H9 (cell line): ENCODE data around the gene VDR. TPM values are rescaled to one million over a fixed set of nuclear protein-coding genes. Genes with fewer than 3 reads are reported as not detected.
A peak's percentile ranks its signal among the peaks of the same experiment; 100 is the strongest.
"Not testable (repeated sequence)": the region's sequence is repeated elsewhere in the genome, so short reads cannot be mapped to it uniquely, and the experiment has no call there.

Source experiments
- DNase-seq: peaks from one replicate; pipeline ENCODE4 v3.0.0-alpha.2; 2017
- H2AFZ ChIP-seq: one replicate; pipeline ENCODE4 v1.6.1; 2013; ENCODE audit warnings: mild to moderate bottlenecking, low read length, control low read depth, moderate library complexity
- H2AK5ac ChIP-seq: 2 replicates; pipeline ENCODE4 v1.6.1; 2013; ENCODE audit warnings: low read length, control low read depth, mixed read lengths; ENCODE audit not compliant: insufficient read length
- H2BK120ac ChIP-seq: one replicate; pipeline ENCODE4 v1.6.1; 2013; ENCODE audit warnings: low read depth, mild to moderate bottlenecking, low read length, control low read depth, inconsistent platforms; ENCODE audit not compliant: poor library complexity, severe bottlenecking
- H2BK12ac ChIP-seq: 2 replicates; pipeline ENCODE4 v1.6.1; 2013; ENCODE audit warnings: low read length, control low read depth, mixed read lengths, low read depth; ENCODE audit not compliant: insufficient read length
- H2BK15ac ChIP-seq: 2 replicates; pipeline ENCODE4 v1.6.1; 2013; ENCODE audit warnings: low read depth, low read length, control low read depth
- H2BK20ac ChIP-seq: one replicate; pipeline ENCODE4 v1.6.1; 2013; ENCODE audit warnings: low read depth, mild to moderate bottlenecking, low read length, control low read depth, inconsistent platforms; ENCODE audit not compliant: poor library complexity, severe bottlenecking
- H2BK5ac ChIP-seq: 2 replicates; pipeline ENCODE4 v1.6.1; 2013; ENCODE audit warnings: low read length, control low read depth, mixed read lengths; ENCODE audit not compliant: insufficient read length
- H3K14ac ChIP-seq: 2 replicates; pipeline ENCODE4 v1.6.1; 2013; ENCODE audit warnings: low read length, control low read depth; ENCODE audit not compliant: insufficient read depth
- H3K18ac ChIP-seq: 2 replicates; pipeline ENCODE4 v1.6.1; 2013; ENCODE audit warnings: low read depth, mild to moderate bottlenecking, mixed read lengths, low read length, control low read depth; ENCODE audit not compliant: insufficient read length
- H3K23ac ChIP-seq: 2 replicates; pipeline ENCODE4 v1.6.1; 2013; ENCODE audit warnings: low read length, control low read depth, mixed read lengths, low read depth; ENCODE audit not compliant: insufficient read length
- H3K23me2 ChIP-seq: 2 replicates; pipeline ENCODE4 v1.6.1; 2013; ENCODE audit warnings: low read depth, mild to moderate bottlenecking, mixed read lengths, low read length, control low read depth; ENCODE audit not compliant: insufficient read length, poor library complexity, severe bottlenecking
- H3K27ac ChIP-seq: 2 replicates; pipeline ENCODE4 v1.5.1; 2013; ENCODE audit warnings: low read length, control low read depth, mixed read lengths, low read depth; ENCODE audit not compliant: insufficient read length
- H3K27me3 ChIP-seq: 2 replicates; pipeline ENCODE4 v1.6.1; 2013; ENCODE audit warnings: low read length, control low read depth, inconsistent platforms; ENCODE audit not compliant: insufficient read depth
- H3K4ac ChIP-seq: 2 replicates; pipeline ENCODE4 v1.6.1; 2013; ENCODE audit warnings: low read depth, mild to moderate bottlenecking, control low read depth, inconsistent platforms, low read length, moderate library complexity
- H3K4me1 ChIP-seq: 2 replicates; pipeline ENCODE4 v1.6.1; 2013; ENCODE audit warnings: low read length, control low read depth, inconsistent platforms; ENCODE audit not compliant: insufficient read depth
- H3K4me2 ChIP-seq: 2 replicates; pipeline ENCODE4 v1.6.1; 2013; ENCODE audit warnings: low read length, control low read depth, mixed read lengths; ENCODE audit not compliant: insufficient read length, insufficient read depth
- H3K56ac ChIP-seq: 2 replicates; pipeline ENCODE4 v1.6.1; 2013; ENCODE audit warnings: low read depth, mild to moderate bottlenecking, mixed read lengths, low read length, control low read depth; ENCODE audit not compliant: insufficient read length
- H3K79me1 ChIP-seq: 2 replicates; pipeline ENCODE4 v1.6.1; 2013; ENCODE audit warnings: low read depth, mild to moderate bottlenecking, moderate library complexity, low read length, control low read depth, inconsistent platforms; ENCODE audit not compliant: insufficient read depth, poor library complexity, severe bottlenecking
- H3K79me2 ChIP-seq: 2 replicates; pipeline ENCODE4 v1.6.1; 2013; ENCODE audit warnings: low read length, control low read depth, inconsistent platforms; ENCODE audit not compliant: insufficient read depth
- H3K9ac ChIP-seq: 2 replicates; pipeline ENCODE4 v1.6.1; 2013; ENCODE audit warnings: low read length, control low read depth, mixed read lengths; ENCODE audit not compliant: insufficient read length; ENCODE audit errors: extremely low read depth
- H3K9me3 ChIP-seq: one replicate; pipeline ENCODE4 v1.6.1; 2013; ENCODE audit warnings: low read depth, low read length, inconsistent platforms; ENCODE audit not compliant: control insufficient read depth
- H3T11ph ChIP-seq: one replicate; pipeline ENCODE4 v1.6.1; 2013; ENCODE audit warnings: mild to moderate bottlenecking, low read length, control low read depth, inconsistent platforms
- H4K20me1 ChIP-seq: one replicate; pipeline ENCODE4 v1.6.1; 2013; ENCODE audit not compliant: control insufficient read depth, insufficient read length, insufficient read depth
- H4K5ac ChIP-seq: 2 replicates; pipeline ENCODE4 v1.6.1; 2013; ENCODE audit warnings: low read depth, mild to moderate bottlenecking, mixed read lengths, low read length, control low read depth; ENCODE audit not compliant: insufficient read length
- H4K8ac ChIP-seq: replicated peaks from 2 replicates; pipeline ENCODE4 v1.6.1; 2013; ENCODE audit warnings: low read length, control low read depth, mixed read lengths, low read depth; ENCODE audit not compliant: insufficient read length
- H4K91ac ChIP-seq: 2 replicates; pipeline ENCODE4 v1.6.1; 2013; ENCODE audit warnings: low read depth, mild to moderate bottlenecking, moderate library complexity, mixed read lengths, low read length, control low read depth; ENCODE audit not compliant: insufficient read length
- H3K27ac Mint-ChIP-seq, 3 experiments: 2 replicates in 2 of 3; 3 replicates in 1 of 3; pipeline ENCODE4 v1.8.0; 2020 to 2021; ENCODE audit warnings: mixed read lengths in 3 of 3, mild to moderate bottlenecking in 1 of 3, moderate library complexity in 1 of 3
- H3K27me3 Mint-ChIP-seq: 2 replicates; pipeline ENCODE4 v1.8.0; 2021; ENCODE audit warnings: low read depth, mild to moderate bottlenecking, moderate library complexity, mixed read lengths
- H3K36me3 Mint-ChIP-seq, 3 experiments: 2 replicates in 2 of 3; 3 replicates in 1 of 3; pipeline ENCODE4 v1.8.0; 2020 to 2021; ENCODE audit warnings: low read depth in 3 of 3, mixed read lengths in 3 of 3; ENCODE audit not compliant: insufficient read depth in 1 of 3
- H3K4me1 Mint-ChIP-seq, 2 experiments: 2 replicates each; pipeline ENCODE4 v1.8.0; 2020; ENCODE audit warnings: mixed read lengths in 2 of 2
- H3K4me3 Mint-ChIP-seq, 2 experiments: 2 replicates in 1 of 2; 3 replicates in 1 of 2; pipeline ENCODE4 v1.8.0; 2020 to 2021; ENCODE audit warnings: mild to moderate bottlenecking in 2 of 2, mixed read lengths in 2 of 2, moderate library complexity in 1 of 2
- H3K9me3 Mint-ChIP-seq, 2 experiments: 2 replicates in 1 of 2; 3 replicates in 1 of 2; pipeline ENCODE4 v1.8.0; 2020; ENCODE audit warnings: mild to moderate bottlenecking in 2 of 2, mixed read lengths in 2 of 2, moderate library complexity in 1 of 2
- WGBS: extraction: QIAGEN DNeasy Blood & Tissue Kit; methylation state at CpG from one replicate; pipeline ENCODE4 v1.1.7; 2013; ENCODE audit warnings: missing lambda C conversion rate, low lambda C conversion rate, mixed read lengths; ENCODE audit not compliant: insufficient read length; ENCODE audit errors: extremely low coverage; 5-methylcytosine and 5-hydroxymethylcytosine counted together
- total RNA-seq: library from RNA; stranded (reverse); gene quantifications from 2 replicates; pipeline ENCODE4 v1.2.1, GENCODE V29; 2021
- TF ChIP-seq, protein P1 (sequence below): fragments of 200-600 bp; sonication (generic); conservative IDR thresholded peaks from 3 replicates; pipeline ENCODE4 v1.8.0; 2021; ENCODE audit warnings: antibody characterized with exemption, mild to moderate bottlenecking

VDR gene
- total RNA-seq, 1 experiment from 2014 or later: 0.61 TPM

DNA sequence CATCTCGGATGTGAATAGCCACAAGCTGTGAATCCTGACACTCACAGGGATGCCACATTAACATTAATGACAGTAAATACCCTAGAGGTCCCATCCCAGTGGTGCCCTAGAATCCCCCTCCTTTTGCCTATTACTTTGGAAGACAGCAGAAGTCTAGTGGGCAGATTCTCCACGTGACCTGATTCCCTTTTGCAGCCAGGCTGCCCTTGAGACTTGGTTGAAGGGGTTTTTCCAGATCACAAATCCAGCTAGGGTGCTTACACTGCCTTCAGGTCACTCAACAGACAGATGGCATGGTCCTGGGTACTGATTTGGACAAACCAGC, 93.8 kb downstream of the VDR start:
- Histone ChIP-seq H2BK20ac (no peak overlapping the region), H3K56ac (no peak overlapping the region), H3K23ac (no peak overlapping the region), H3K4me2 (no peak overlapping the region), H3K27ac (no peak overlapping the region), H2AFZ (no peak overlapping the region), H2AK5ac (no peak overlapping the region), H3K18ac (no peak overlapping the region), H4K20me1 (no peaks in the 10 kb centered on the region), H2BK120ac (no peak overlapping the region), H3K14ac (no peak overlapping the region), H3K79me2 (peaks cover 28% of the 10 kb centered on the region; the same call in 1 of the 2 replicates), H4K8ac (no peak overlapping the region), H3K27me3 (no peaks in the 10 kb centered on the region), H2BK5ac (no peak overlapping the region), H3T11ph (no peak overlapping the region), H3K4ac (no peak overlapping the region), H3K4me1 (peaks cover 30% of the 10 kb centered on the region), H3K9me3 (no peaks in the 10 kb centered on the region), H3K79me1 (peaks cover 9% of the 10 kb centered on the region), H2BK12ac (no peak overlapping the region), H4K91ac (no peak overlapping the region), H3K23me2 (peaks cover 5% of the 10 kb centered on the region), H3K9ac (no peak overlapping the region), H4K5ac (no peak overlapping the region), H2BK15ac (no peak overlapping the region)
- H3K9me3 Mint-ChIP-seq: no peaks in the 10 kb centered on the region
- DNase-seq: peak; percentile 59
- peak overlapping the region; percentile 68 to 95 (median 91); a peak in 4 of 7 replicates for H3K27ac Mint-ChIP-seq
- peaks cover 2 to 5% (median 4%) of the 10 kb centered on the region in 3 experiments; a peak in 4 of 7 replicates for H3K36me3 Mint-ChIP-seq
- WGBS: no CpG with 5 or more reads among the region's 2 CpGs
- H3K27me3 Mint-ChIP-seq: no peaks in the 10 kb centered on the region; the same call in 1 of the 2 replicates
- peak overlapping the region in 1 of 2 experiments; percentile 74; a peak in 2 of 5 replicates for H3K4me3 Mint-ChIP-seq
- TF ChIP-seq, protein P1, sequence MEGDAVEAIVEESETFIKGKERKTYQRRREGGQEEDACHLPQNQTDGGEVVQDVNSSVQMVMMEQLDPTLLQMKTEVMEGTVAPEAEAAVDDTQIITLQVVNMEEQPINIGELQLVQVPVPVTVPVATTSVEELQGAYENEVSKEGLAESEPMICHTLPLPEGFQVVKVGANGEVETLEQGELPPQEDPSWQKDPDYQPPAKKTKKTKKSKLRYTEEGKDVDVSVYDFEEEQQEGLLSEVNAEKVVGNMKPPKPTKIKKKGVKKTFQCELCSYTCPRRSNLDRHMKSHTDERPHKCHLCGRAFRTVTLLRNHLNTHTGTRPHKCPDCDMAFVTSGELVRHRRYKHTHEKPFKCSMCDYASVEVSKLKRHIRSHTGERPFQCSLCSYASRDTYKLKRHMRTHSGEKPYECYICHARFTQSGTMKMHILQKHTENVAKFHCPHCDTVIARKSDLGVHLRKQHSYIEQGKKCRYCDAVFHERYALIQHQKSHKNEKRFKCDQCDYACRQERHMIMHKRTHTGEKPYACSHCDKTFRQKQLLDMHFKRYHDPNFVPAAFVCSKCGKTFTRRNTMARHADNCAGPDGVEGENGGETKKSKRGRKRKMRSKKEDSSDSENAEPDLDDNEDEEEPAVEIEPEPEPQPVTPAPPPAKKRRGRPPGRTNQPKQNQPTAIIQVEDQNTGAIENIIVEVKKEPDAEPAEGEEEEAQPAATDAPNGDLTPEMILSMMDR: no peak
- peaks cover 69 to 74% of the 10 kb centered on the region in 2 experiments for H3K4me1 Mint-ChIP-seq

DNA sequence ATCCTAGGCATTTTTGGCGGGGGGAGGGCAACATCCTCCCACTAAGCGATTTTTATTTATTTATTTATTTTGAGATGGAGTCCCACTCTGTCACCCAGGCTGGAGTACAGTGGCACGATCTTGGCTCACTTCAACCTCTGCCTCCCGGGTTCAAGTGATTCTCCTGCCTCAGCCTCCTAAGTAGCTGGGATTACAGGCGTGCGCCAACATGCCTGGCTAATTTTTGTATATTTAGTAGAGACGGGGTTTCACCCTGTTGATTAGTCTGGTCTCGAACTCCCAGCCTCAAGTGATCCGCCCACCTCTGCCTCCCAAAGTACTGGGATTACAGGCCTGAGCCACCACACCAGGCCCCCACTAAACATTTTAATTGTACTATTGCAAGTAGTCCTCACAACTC, 95.3 kb downstream of the VDR start:
- H2BK120ac ChIP-seq, H4K5ac ChIP-seq, H2BK5ac ChIP-seq, H3K9me3 Mint-ChIP-seq, H3K18ac ChIP-seq, H3K27ac ChIP-seq, H4K91ac ChIP-seq, H4K8ac ChIP-seq, H3K9ac ChIP-seq, H3K27ac Mint-ChIP-seq, DNase-seq, H3K56ac ChIP-seq, H3T11ph ChIP-seq, H2AK5ac ChIP-seq, H3K79me1 ChIP-seq, H3K4me2 ChIP-seq, H3K4me3 Mint-ChIP-seq, H3K23ac ChIP-seq, H2BK12ac ChIP-seq, H3K27me3 ChIP-seq, H3K14ac ChIP-seq, H3K27me3 Mint-ChIP-seq, H2BK15ac ChIP-seq, H4K20me1 ChIP-seq, H3K9me3 ChIP-seq, H3K23me2 ChIP-seq, H2AFZ ChIP-seq, H2BK20ac ChIP-seq, H3K4ac ChIP-seq: not testable (repeated sequence)
- peaks cover 63 to 75% of the 10 kb centered on the region in 2 experiments for H3K4me1 Mint-ChIP-seq
- H3K36me3 Mint-ChIP-seq: peaks cover 2 to 12% (median 10%) of the 10 kb centered on the region in 3 experiments; a peak in 6 of 7 replicates
- WGBS: no CpG with 5 or more reads among the region's 9 CpGs
- Histone ChIP-seq H3K4me1 (peaks cover 28% of the 10 kb centered on the region), H3K79me2 (peaks cover 22% of the 10 kb centered on the region; the same call in 1 of the 2 replicates)
